NOMO-1 treated with DMSO at 0.1 percent for 48 hours (cell line): ENCODE measurements around the gene ENOX1.

ENCODE experiments used
- DNase-seq: peaks from one replicate; lab custom pipeline; 2025; ENCODE audit not compliant: unreplicated experiment; lab: John Stamatoyannopoulos, UW

ENOX1 gene

GRCh38 chr13:43749503-43749902 is 37.3 kb downstream of the ENOX1 start:
- no peak for DNase-seq

GRCh38 chr13:43744261-43745031 is 42.3 kb downstream of the ENOX1 start:
- DNase-seq, result no peak

GRCh38 chr13:43742911-43743310 is 43.9 kb downstream of the ENOX1 start:
- no peak for DNase-seq

- no peak for DNase-seq
Measured at GRCh38 chr13:43737392-43737923, 49.3 kb downstream of the ENOX1 start.

GRCh38 chr13:43732726-43733125 is 54.0 kb downstream of the ENOX1 start:
- DNase-seq, result no peak

GRCh38 chr13:43731296-43731695 is 55.5 kb downstream of the ENOX1 start:
- no peak for DNase-seq

- DNase-seq, result no peak
Measured at GRCh38 chr13:43730642-43731041, 56.1 kb downstream of the ENOX1 start.

GRCh38 chr13:43728421-43728820 is 58.4 kb downstream of the ENOX1 start:
- DNase-seq, result no peak

GRCh38 chr13:43727856-43728255 is 58.9 kb downstream of the ENOX1 start:
- no peak for DNase-seq

GRCh38 chr13:43725460-43725859 is 61.3 kb downstream of the ENOX1 start:
- DNase-seq, result no peak

- no peak for DNase-seq
Measured at GRCh38 chr13:43720780-43721397, 65.9 kb downstream of the ENOX1 start.

- no peak for DNase-seq
Measured at GRCh38 chr13:43698758-43699157, 88.0 kb downstream of the ENOX1 start.

GRCh38 chr13:43698009-43698408 is 88.8 kb downstream of the ENOX1 start:
- DNase-seq, result no peak

- DNase-seq, result no peak
Measured at GRCh38 chr13:43697323-43697722, 89.4 kb downstream of the ENOX1 start.

- DNase-seq, result no peak
Measured at GRCh38 chr13:43694146-43694664, 92.6 kb downstream of the ENOX1 start.

- no peak for DNase-seq
Measured at GRCh38 chr13:43693639-43694038, 93.1 kb downstream of the ENOX1 start.

- DNase-seq, result no peak
Measured at GRCh38 chr13:43688227-43688907, 98.4 kb downstream of the ENOX1 start.

- DNase-seq, result no peak
Measured at GRCh38 chr13:43687038-43687437, 99.7 kb downstream of the ENOX1 start.

- DNase-seq, result no peak
Measured at GRCh38 chr13:43686557-43686956, 100.2 kb downstream of the ENOX1 start.

- DNase-seq, result no peak
Measured at GRCh38 chr13:43684963-43685725, 101.6 kb downstream of the ENOX1 start.

- DNase-seq, result no peak
Measured at GRCh38 chr13:43682701-43683100, 104.1 kb downstream of the ENOX1 start.
